ENCODE data around the gene KY. TPM values are rescaled to one million over a fixed set of nuclear protein-coding genes. Genes with fewer than 3 reads are reported as not detected.
"Not testable (repeated sequence)": the region's sequence is repeated elsewhere in the genome, so short reads cannot be mapped to it uniquely, and the experiment has no call there.

KY gene
- total and polyA plus RNA-seq, 2 of the 8 experiments (the other 6 are each of a cell fraction or from before 2014, with no cell fraction given): not detected

DNA sequence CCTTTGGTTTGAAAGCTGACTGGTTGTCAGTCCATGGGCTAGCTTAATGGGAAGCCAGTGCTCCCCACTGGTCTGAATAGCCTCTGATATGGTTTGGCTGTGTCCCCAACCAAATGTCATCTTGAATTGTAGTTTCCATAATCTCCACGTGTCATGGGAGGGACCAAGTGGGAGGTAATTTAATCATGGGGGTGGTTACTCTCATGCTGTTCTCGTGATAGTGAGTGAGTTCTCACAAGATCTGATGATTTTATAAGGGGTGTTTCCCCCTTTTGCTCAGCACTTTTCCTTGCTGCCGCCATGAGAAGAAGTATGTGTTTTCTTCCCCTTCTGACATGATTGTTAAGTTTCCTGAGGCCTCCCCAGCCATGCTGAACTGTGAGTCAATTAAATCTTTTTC is 55.8 kb downstream of the KY start:
- not testable (repeated sequence) for DNase-seq (ENCODE audit: low read depth in 1 of 2, low spot score in 2 of 2); H4K5ac ChIP-seq (ENCODE audit: insufficient read length, low read depth, low read length)

More for the DNA sequence above, 55.8 kb downstream of the KY start:
- H3K14ac ChIP-seq (ENCODE audit: insufficient read length); H3K4me1 ChIP-seq (replicated peaks in 1 of 4; ENCODE audit: control insufficient read depth in 3 of 4, insufficient read depth in 4 of 4, low read length in 3 of 4); H4K8ac ChIP-seq (ENCODE audit: extremely low read depth, insufficient read depth, low read length); H3K23ac ChIP-seq (ENCODE audit: insufficient read length); H2AFZ ChIP-seq (ENCODE audit: low read length); H3K4me2 ChIP-seq (ENCODE audit: insufficient read depth in 1 of 2, low read depth in 2 of 2, low read length in 2 of 2); H4K20me1 ChIP-seq (replicated peaks in 1 of 2; ENCODE audit: control insufficient read depth in 1 of 2, insufficient read depth in 2 of 2, low read length in 2 of 2); H3K56ac ChIP-seq (replicated peaks; ENCODE audit: insufficient read length, low read depth, low read length); H2BK5ac ChIP-seq (ENCODE audit: low read depth, low read length); H3K4ac ChIP-seq (replicated peaks; ENCODE audit: insufficient read length, low read depth, low read length); H3K79me1 ChIP-seq (ENCODE audit: low read depth, low read length); H3K18ac ChIP-seq (ENCODE audit: extremely low read depth, low read length); H3K27ac ChIP-seq (ENCODE audit: low read depth, low read length); H3K36me3 ChIP-seq (ENCODE audit: control insufficient read depth in 2 of 4, insufficient read depth in 4 of 4, low read length in 3 of 4); POLR2A ChIA-PET (ENCODE audit: partially characterized antibody); H2AK5ac ChIP-seq (ENCODE audit: low read depth, low read length); H4K91ac ChIP-seq (replicated peaks; ENCODE audit: insufficient read length, low read length); H2BK120ac ChIP-seq (replicated peaks; ENCODE audit: low read depth, low read length); H3K9ac ChIP-seq (replicated peaks in 1 of 4; ENCODE audit: extremely low read depth in 1 of 4, low read depth in 3 of 4, low read length in 3 of 4); H2BK12ac ChIP-seq (ENCODE audit: low read depth, low read length); H3K27me3 ChIP-seq (replicated peaks in 1 of 4; ENCODE audit: control insufficient read depth in 3 of 4, extremely low read depth in 1 of 4, insufficient read depth in 3 of 4, low read length in 3 of 4); H3K4me3 ChIP-seq (ENCODE audit: extremely low read depth in 1 of 4, insufficient read depth in 2 of 4, low read depth in 3 of 4, low read length in 4 of 4); H3K79me2 ChIP-seq (ENCODE audit: control insufficient read depth in 1 of 2, insufficient read depth in 2 of 2, low read length in 2 of 2); H3K9me3 ChIP-seq (ENCODE audit: insufficient read depth in 2 of 2, low read depth in 1 of 2, low read length in 1 of 2); H2BK15ac ChIP-seq (ENCODE audit: low read length); FAIRE-seq; H2BK20ac ChIP-seq (ENCODE audit: low read length); H3K23me2 ChIP-seq (ENCODE audit: low read depth, low read length): not testable (repeated sequence)
- 86% methylated on average over 3 of the region's 3 CpGs; no CpG with 5 or more reads in 1 of the 2 experiments for WGBS, 2 experiments (ENCODE audit: extremely low coverage in 1 of 2, insufficient coverage in 1 of 2, insufficient read length in 1 of 2, insufficient replicate concordance in 2 of 2, low coverage in 1 of 2, low lambda C conversion rate in 2 of 2, missing lambda C conversion rate in 1 of 2)
- CTCF ChIA-PET (ENCODE audit: partially characterized antibody): interaction anchor here (1.5 kb wide), 1 partner anchor 160 kb away, joined by 7 read pairs; no protein-coding TSS in a partner anchor

Data from H1 (cell line).